ENCODE results near the gene DCPS.

- TF ChIP-seq CTCF (conservative IDR thresholded peaks at IDR 0.05; ENCODE audit: low read depth, low read length) (no peak), RFX5 (IDR thresholded peaks at IDR 0.05; ENCODE audit: low read depth, low read length) (no peak), FOS (IDR thresholded peaks at IDR 0.05; ENCODE audit: low read depth, low read length) (no peak), MXI1 (IDR thresholded peaks at IDR 0.05; ENCODE audit: borderline replicate concordance, low read depth, low read length) (no peak), MAFK (IDR thresholded peaks at IDR 0.05; ENCODE audit: low read depth, low read length) (no peak), ELK1 (IDR thresholded peaks at IDR 0.05; ENCODE audit: borderline replicate concordance, low read depth, low read length) (no peak), USF2 (IDR thresholded peaks at IDR 0.05; ENCODE audit: low read depth, low read length) (no peak), SMC3 (IDR thresholded peaks at IDR 0.05; ENCODE audit: low read depth, low read length) (no peak), CHD1 (IDR thresholded peaks at IDR 0.05; ENCODE audit: low read depth, low read length) (no peak), MAZ (IDR thresholded peaks at IDR 0.05; ENCODE audit: borderline replicate concordance, low read depth, low read length) (peak; percentile 93), POLR2A (IDR thresholded peaks at IDR 0.05; ENCODE audit: low read depth, low read length) (no peak), RAD21 (IDR thresholded peaks at IDR 0.05; ENCODE audit: low read length) (no peak), CEBPB (IDR thresholded peaks at IDR 0.05; ENCODE audit: low read depth, low read length) (no peak), BHLHE40 (IDR thresholded peaks at IDR 0.05; ENCODE audit: low read depth, low read length) (no peak)
Observed at GRCh38 chr11:126355324-126355925, 51.6 kb downstream of the DCPS start, which contains the start of gene ST3GAL4.

Measured in IMR-90 (cell line).